ENCODE measurements around the gene AFTPH.
A peak's percentile ranks its signal among the peaks of the same experiment; 100 is the strongest.
"Not testable (repeated sequence)": the region's sequence is repeated elsewhere in the genome, so short reads cannot be mapped to it uniquely, and the experiment has no call there.

The AFTPH gene

DNA sequence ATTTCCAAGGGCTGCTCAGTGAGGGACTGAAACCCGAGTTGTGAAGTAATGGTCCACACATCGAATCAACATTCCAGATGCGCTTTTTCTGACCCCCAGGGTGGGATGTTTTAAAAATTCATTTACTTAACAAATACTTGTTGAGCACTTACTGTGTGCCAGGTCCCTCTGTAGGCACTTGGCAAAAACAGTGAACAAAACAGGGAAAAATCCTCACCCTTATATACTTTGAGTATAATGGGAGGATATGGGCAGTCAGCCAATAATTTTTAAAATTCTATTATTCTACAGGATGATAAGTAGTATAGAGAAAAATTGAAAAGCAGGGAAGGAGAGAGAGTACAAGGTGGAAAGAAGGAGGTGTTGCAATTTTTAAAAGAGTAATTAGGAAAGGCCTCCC lies 31.3 kb upstream of the AFTPH start:
- DNase-seq = no peak
- in situ Hi-C loops (cut with MboI; ENCODE audit: low pct_unique_long_range_greater_than_20kb, low sequenced_read_pairs) = no loop called here

DNA sequence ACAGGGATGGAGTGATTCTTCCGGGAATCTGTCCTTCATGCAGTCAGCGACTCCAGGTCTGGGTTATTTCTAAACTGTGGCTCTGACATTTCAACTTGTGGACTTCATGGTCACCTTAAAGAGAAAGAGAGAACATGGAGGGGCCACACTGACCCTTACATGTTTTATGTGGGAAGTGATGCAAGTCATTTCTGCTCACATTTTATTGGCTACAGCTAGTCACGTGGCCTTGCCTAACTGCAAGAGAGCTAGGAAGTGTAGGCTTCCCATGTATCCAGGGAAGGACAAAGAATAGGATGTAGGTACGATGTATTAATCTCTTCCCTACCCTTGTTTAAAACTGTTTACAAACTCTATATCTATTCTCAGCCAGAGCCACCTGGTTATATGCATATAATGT lies 30.3 kb upstream of the AFTPH start:
- DNase-seq = no peak
- in situ Hi-C loops (cut with MboI; ENCODE audit: low pct_unique_long_range_greater_than_20kb, low sequenced_read_pairs) = no loop called here

DNA sequence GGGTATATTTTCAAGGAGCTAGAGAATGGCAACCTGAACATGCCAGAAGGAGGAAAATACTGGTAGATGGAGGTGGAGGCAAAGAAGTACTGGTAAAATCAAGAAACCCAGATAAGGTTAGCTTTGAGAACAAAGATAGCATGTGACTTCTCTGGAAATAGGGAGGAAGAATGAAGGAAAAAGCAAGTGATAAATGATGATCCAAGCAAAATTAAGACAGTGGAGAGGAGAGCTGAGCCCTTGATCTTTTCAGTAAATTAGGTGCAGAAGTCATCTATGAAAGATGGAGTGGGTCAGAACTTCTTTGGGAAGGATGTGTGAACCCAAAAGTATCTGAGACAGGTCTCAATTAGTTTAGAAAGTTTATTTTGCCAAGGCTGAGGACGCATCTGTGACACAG lies 25.7 kb upstream of the AFTPH start:
- no peak for DNase-seq
- in situ Hi-C loops (cut with MboI; ENCODE audit: low pct_unique_long_range_greater_than_20kb, low sequenced_read_pairs) = no loop called here

DNA sequence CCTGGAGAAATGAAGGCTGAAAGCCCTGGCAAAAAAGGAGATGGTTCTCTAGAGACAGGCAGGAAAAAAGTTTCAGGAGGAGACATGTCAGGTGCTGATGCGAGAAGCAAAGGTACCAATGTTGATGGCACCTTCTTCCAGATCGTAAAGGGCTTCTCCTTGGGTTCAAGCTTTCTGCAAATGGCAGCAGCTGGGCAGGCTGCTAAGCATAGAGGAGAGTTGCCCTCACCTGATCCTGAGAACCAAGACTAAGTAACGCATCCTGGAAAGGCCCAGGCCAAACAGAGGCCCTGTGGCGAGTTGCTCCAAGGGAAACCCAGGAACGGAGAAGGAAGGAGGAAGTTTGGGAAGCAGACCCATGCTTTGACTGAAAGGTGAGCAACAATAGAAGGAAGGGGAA lies 23.6 kb upstream of the AFTPH start:
- in situ Hi-C loops (cut with MboI; ENCODE audit: low pct_unique_long_range_greater_than_20kb, low sequenced_read_pairs) = no loop called here
- DNase-seq = no peak

DNA sequence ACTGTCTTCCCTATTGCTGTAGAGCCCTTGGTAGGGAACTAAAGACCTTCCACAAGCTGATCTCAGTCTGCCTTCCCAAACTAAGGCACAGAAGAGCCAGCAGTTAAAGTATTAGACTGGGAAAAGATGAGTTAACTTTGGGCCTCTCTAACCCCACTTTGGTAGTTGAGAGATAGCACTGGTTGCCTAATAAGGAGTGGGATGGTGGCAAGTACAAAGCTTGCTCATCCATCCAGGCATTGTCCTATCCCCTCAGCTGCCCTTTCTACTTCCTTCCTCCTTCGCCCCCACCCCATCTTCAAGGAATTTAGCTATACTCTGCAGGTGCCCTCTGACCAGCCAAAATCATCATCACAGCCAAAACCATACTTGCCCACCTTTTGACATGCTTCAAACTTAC lies 22.2 kb upstream of the AFTPH start:
- in situ Hi-C loops (cut with MboI; ENCODE audit: low pct_unique_long_range_greater_than_20kb, low sequenced_read_pairs) = no loop called here
- no peak for DNase-seq

DNA sequence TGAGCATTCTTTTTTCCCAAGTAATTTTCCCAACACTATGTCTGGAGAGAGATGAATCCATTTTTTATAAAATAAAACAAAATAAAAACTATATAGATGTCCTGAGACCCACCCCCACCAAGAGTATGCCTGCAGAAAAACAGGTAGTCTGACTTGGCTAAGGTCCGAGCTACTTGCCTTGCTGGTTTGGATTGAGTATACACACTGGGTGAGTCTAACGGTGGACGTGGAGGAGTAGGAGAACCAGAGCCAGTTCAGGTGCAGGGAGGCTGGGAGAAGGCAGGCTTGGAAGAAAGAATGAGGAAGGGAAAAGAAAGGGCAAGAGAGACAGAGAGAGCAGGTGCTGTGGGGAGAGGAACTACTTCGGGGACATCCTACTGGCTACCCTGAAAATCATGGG lies 21.3 kb upstream of the AFTPH start:
- in situ Hi-C loops (cut with MboI; ENCODE audit: low pct_unique_long_range_greater_than_20kb, low sequenced_read_pairs) = no loop called here

DNA sequence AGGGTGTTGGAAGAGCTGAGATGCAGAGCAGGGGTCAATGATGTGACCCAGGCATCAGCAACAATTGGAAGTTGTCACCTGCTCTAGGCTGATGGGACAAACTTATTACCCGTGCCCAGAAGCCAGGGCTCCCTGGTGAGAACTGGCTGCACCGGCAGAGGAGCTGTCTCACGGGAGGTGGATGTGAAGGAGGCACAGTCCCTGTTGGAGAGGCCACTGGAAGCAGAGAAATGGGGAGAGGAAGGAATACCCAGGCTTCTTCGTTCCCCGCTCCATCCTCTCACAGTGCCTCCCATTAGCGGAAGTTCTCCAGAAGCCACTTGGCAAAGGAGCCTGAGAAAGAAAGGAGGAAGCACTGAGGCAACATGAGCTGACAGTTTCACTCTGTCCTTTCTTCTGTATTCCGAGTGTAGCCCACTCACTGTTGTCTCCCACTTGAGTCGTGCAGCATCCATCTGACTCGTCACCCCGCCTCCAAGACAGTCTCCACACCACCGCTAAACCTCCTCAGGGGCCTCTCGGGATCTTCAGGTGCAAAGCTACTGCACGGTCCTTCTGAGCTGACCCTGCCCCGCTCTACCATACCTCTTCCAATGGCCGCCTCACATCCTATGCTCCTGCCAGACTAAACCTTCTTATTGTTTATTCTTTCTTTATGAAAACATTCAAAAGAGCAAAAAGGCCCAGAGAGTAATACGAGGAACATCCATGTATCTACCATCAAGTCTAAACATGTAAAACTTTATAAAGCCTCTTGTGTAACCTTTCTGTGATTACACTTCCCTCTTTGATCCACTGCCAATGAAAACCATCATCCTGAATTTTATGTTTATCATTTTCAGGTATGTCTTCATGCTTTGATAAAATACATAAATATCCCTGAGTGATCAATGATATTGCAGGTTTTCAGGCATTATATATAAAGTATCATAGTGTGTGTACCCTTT lies 19.1 kb upstream of the AFTPH start:
- in situ Hi-C loops (cut with MboI; ENCODE audit: low pct_unique_long_range_greater_than_20kb, low sequenced_read_pairs) = no loop called here
- no peak for DNase-seq

More for the DNA sequence above, 21.3 kb upstream of the AFTPH start:
- DNase-seq = no peak

DNA sequence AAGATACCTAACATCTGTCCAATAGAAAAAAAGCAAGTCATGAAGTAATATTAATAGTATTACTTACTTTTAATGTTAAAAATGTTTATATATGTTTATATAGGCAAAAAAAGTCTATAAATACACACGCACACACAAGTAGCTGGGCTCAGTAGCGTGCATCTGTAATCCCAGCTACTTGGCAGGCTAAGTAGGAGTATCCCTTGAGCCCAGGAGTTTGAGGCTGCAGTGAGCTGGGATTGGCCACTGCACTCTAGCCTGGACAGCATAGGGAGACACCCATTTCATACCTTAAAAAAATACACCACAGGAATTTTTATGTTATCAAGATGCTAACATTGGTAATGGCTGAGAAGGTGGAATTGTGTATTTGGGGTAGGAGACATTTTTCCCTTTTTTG lies 17.4 kb upstream of the AFTPH start:
- in situ Hi-C loops (cut with MboI; ENCODE audit: low pct_unique_long_range_greater_than_20kb, low sequenced_read_pairs) = no loop called here
- DNase-seq = no peak

DNA sequence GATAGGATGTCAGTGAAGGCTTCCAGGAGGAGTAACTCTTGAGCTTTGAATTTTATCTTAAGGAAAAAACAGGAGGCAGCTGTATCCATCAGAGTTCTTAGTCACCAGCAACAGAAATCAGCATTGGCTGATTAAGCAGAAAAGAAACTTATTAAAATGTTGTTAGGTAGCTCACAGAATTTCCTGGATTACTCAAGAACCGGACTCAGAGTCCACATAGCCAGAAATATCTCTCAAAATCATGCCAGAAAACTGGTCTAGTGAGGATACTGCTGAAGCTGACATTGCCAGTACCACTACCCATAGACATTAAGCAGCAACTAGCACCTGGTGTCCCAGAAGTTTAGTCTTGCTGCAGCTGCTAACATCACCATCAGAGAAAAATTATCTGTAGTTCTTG lies 10.1 kb upstream of the AFTPH start:
- in situ Hi-C loops (cut with MboI; ENCODE audit: low pct_unique_long_range_greater_than_20kb, low sequenced_read_pairs) = no loop called here
- DNase-seq = no peak

DNA sequence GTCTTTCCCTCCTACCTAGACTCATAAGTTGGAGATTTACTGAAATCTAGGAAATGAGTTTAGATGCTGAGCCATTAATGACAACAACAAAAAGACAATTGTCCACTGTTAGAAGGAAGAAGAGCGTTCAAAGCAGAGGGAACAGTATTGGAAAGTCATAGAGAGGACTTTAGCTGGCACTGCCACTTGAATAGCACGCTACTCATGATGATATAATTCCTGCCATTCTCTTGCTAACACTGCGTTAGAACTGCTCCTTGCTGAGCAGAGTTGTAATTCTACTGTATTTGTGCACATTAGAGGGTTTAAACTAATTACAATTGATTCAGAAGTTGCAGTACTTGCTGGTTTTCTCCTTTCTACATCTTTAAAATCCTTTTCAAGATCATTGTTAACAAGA lies 9.0 kb upstream of the AFTPH start:
- in situ Hi-C loops (cut with MboI; ENCODE audit: low pct_unique_long_range_greater_than_20kb, low sequenced_read_pairs) = no loop called here
- DNase-seq = no peak

DNA sequence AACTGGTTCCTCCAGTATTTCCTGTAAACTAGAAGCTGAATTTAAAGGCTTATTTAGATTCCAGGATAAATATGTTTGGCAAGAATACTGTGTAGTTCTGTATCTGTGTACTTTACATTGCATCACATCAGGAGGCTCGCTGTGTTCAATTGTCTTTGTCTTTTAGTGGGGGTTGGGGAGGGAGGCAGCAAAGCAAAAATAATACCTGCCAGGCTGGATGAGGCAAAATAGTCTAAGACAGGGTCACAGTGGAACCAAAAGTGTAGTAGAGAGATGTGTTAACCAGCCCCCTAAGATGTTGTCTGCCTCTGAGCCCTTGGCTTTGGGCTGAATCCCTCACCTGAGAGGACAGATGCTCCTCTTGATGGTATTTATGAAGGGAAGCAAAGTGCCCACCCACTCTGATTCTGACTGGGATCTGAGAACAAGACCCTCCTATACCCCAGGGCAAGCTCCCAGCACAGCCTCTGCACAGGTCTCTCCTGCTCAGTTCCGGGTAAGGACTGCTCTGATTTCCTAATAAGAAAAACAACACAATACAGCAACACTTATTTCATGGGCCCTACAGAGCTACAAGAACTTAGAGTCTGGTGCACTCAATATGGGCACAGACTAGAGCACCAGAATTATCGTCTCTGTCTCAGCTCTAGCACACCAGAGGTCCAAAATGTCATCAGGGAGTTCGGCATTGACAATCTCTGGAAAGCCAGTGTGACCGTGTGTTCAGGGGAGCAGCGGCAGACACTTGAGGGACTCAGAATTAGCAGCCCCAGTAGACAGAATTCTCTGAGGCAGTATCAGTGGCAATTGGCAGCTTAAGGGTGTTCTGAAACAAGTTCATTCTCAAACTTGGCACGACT lies 7.2 kb upstream of the AFTPH start:
- in situ Hi-C loops (cut with MboI; ENCODE audit: low pct_unique_long_range_greater_than_20kb, low sequenced_read_pairs) = no loop called here
- no peak for DNase-seq

DNA sequence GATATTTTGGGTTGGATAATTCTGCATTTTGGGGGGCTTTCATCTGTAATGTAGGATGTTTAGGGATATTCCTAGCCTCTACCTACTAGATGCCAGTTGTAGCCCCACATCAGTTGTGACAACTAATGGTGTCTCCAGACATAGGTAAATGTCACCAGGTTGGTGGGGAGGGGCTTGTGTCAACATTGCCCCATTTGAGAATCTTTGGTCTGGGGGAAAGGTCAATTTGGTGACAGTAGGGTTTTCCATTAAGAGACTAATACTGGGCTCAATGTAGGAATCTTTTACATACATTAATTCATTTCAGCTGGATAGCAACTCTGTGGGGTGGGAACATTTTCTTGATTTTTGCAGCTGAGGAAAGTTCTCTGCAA lies 6.6 kb upstream of the AFTPH start:
- no peak for DNase-seq
- in situ Hi-C loops (cut with MboI; ENCODE audit: low pct_unique_long_range_greater_than_20kb, low sequenced_read_pairs) = no loop called here

DNA sequence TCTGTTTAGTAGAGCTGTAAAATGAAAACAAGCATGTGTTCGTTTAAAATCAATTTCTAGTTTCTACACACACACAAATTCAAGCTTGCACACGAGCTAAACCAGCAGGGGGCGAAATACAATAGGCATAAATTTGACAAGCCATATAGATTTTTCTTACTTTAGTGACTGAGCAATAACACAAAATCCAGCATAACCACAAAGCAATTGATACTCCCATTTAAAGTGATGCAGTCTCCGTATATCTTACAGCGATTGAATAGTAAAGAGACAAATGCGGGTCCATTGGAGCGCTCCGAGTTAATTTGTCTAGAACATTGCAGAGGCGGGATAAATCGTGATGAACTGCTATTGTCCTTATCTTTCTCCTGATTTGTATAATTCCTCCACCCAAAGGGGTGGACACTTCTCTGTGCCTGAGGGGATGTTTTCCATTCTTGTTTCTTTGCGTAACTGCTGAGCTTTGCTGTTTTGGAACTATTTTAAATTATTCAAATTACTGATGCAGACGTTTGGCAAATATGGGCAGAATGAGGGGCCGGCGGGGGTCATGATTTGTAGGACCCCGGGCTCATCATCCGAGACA lies 1.2 kb upstream of the AFTPH start:
- DNase-seq = peak; percentile 86
- in situ Hi-C loops (cut with MboI; ENCODE audit: low pct_unique_long_range_greater_than_20kb, low sequenced_read_pairs) = no loop called here

DNA sequence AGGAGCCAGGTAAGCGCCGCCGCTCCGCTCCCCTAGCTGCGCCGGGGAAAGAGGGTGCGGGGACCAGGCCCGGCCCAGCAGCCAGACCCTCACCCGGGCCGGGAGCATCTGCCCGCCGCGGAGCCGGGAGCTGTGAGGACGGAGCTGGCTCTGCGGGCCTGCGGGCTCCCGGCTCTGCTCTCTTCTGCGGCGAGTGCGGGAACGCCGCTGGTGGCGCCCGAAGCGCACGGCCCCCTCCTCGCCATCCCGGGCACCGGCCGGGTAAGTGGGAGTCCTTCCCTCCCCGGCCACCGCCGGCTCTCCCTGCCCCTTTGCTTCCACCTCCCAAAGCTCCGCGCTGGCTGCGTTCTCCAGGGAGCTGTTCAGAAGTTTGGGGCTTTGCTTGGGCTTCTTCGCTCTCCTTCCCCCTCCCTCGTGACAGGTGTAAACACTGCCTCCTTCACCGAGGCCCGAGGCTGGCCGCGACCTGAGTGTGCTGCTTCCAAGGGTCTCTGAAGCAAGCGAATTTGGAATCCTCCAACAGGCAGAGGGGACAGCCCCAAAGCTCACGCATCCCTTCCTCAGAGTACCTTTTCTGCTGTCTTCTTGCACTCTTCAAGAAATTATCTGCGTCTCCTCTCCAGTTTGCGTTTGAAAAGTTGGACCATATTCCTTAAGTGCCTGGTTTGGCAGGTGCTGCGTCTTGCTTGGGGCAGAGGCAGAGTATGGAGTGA lies 632 bp downstream of the AFTPH start:
- in situ Hi-C loops (cut with MboI; ENCODE audit: low pct_unique_long_range_greater_than_20kb, low sequenced_read_pairs) = no loop called here
- DNase-seq = peak; percentile 49

DNA sequence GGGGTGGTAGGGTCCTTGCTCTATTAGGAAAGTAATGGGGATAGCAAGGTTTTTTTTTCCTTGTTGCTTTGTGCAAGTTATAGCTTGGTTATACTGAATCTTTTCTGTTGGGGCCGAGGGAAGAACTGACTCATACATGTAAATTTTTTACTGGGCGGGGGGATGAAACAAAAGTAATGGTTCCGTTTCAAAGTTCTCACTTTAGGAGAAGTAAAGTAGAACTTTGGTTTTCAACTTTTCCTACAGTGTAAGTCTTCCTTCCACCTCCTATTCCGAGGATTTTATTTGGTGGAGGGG lies 1.1 kb downstream of the AFTPH start:
- no peak for DNase-seq
- in situ Hi-C loops (cut with MboI; ENCODE audit: low pct_unique_long_range_greater_than_20kb, low sequenced_read_pairs) = no loop called here

DNA sequence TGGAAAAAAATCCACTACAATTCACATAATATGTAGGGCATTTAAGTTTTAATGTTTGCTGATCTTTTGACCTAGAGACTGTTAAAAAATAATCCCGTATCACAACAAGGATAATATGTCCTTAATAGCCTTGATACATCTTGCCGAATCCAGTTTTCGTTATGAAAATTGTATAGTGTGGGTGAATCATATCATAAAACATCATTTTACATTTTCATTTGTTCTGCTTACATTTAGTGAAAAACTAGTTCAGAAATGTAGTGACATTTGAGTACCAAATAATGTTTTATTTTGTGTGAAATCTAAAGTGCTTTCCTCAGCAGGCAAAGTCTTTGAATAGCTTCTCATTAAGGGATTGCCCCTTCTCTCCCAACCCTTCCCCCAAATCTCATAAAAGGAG lies 1.9 kb downstream of the AFTPH start:
- in situ Hi-C loops (cut with MboI; ENCODE audit: low pct_unique_long_range_greater_than_20kb, low sequenced_read_pairs) = no loop called here
- no peak for DNase-seq

DNA sequence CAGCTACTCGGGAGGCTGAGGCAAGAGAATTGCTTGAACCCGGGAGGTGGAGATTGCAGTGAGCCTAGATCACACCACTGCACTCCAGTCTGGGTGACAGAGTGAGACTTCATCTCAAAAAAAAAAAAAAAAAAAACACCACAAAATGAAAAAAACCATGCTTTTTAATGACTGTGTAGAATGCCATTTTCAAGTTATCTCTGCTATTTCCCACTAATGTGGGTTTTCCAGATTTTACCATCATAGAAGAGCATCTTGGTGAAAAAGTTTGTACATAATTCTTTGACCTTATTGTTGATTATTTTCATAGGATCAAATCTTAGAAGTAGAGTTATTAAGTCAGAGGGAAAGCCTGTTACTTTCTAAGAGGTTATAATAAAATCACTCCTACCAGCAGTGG lies 6.8 kb downstream of the AFTPH start:
- in situ Hi-C loops (cut with MboI; ENCODE audit: low pct_unique_long_range_greater_than_20kb, low sequenced_read_pairs); DNase-seq: not testable (repeated sequence)

DNA sequence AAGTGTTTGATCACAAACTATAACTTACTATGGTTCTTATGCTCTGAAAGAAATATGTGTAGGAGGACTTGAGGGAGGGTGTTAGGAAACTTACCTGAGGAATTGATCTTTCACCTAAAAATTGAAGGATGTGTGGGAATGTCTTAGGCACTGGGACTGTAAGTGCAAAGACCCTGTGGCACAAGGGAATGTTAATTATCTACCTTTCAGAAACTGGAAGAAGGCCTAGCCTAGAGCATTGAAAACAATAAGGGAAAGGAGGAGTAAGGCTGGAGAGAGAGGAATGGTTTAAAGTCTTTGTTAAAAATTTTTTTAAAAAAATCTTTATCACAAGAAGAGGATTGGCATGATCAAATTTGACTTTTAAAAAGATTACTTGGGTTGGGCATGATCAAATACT lies 7.9 kb downstream of the AFTPH start:
- DNase-seq = no peak
- in situ Hi-C loops (cut with MboI; ENCODE audit: low pct_unique_long_range_greater_than_20kb, low sequenced_read_pairs) = no loop called here

DNA sequence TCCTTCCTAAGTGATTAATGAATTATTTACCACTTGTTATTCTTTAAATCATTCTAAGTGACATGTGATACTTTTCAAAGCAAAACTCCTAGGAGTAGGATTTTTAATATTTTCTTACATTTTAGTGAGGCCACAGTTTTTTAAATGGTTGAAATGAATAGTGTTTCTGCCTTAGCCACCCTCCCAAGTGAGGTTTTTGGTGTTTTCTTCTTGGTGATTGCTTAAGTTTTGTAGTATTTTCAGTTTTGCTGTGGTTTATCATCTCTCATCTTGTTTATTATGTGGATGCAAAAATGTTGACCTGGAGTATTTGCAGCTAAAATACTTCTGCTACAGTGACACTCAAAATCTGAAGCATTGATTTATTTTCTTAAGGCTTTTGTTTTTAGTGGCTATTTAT lies 9.8 kb downstream of the AFTPH start:
- no peak for DNase-seq
- in situ Hi-C loops (cut with MboI; ENCODE audit: low pct_unique_long_range_greater_than_20kb, low sequenced_read_pairs) = no loop called here

DNA sequence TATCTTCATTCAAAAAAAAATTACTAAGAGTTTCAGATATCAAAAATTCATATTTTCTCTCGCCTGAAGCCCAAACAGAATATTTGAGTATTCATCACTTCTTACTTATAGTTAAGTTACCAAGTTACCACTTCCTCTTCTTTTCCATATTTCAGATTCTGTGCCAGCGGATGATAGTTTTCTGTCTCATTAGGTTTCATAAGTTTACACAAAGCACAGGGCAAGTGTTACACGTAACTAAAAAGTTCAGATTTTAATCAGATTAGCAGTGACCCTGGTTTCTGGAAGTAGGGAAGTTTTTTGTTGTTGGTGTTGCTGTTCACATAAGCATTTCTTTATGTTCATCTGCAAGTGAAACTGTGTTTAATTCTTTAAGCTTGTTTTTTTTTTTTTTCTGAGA lies 10.2 kb downstream of the AFTPH start:
- DNase-seq = peak; percentile 30

More for the DNA sequence above, 10.2 kb downstream of the AFTPH start:
- in situ Hi-C loops (cut with MboI; ENCODE audit: low pct_unique_long_range_greater_than_20kb, low sequenced_read_pairs) = no loop called here
